Mesothelial cell of epicardium (in vitro differentiated cells): Measurements from ENCODE around the gene CFAP73. TPM values are rescaled to one million over a fixed set of nuclear protein-coding genes. Genes with fewer than 3 reads are reported as not detected.
A peak's percentile ranks its signal among the peaks of the same experiment; 100 is the strongest.

ENCODE experiments used
- DNase-seq, 2 experiments: peaks; one replicate each; pipeline ENCODE4 v3.0.0; 2021; ENCODE audit warnings: low spot score in 2 of 2; ENCODE audit not compliant: unreplicated experiment in 2 of 2
- H3K27ac Mint-ChIP-seq: 2 replicates; pipeline ENCODE4 v1.8.0; 2021; ENCODE audit warnings: mixed read lengths
- H3K27me3 Mint-ChIP-seq: 2 replicates; pipeline ENCODE4 v1.8.0; 2021; ENCODE audit warnings: low read depth, mixed read lengths
- H3K36me3 Mint-ChIP-seq: 2 replicates; pipeline ENCODE4 v1.8.0; 2021; ENCODE audit warnings: mixed read lengths
- H3K4me1 Mint-ChIP-seq: 2 replicates; pipeline ENCODE4 v1.8.0; 2021; ENCODE audit warnings: mixed read lengths
- H3K4me3 Mint-ChIP-seq: 2 replicates; pipeline ENCODE4 v1.8.0; 2021; ENCODE audit warnings: mild to moderate bottlenecking, moderate library complexity, mixed read lengths
- H3K9me3 Mint-ChIP-seq: 2 replicates; pipeline ENCODE4 v1.8.0; 2021; ENCODE audit warnings: mixed read lengths
- CTCF ChIP-seq: fragments of 200-600 bp; sonication (generic); IDR thresholded peaks from one replicate; pipeline ENCODE4 v1.5.0; 2021; ENCODE audit warnings: antibody characterized with exemption; ENCODE audit not compliant: unreplicated experiment
- total RNA-seq: library from RNA; stranded (reverse); gene quantifications from 3 replicates; pipeline ENCODE4 v1.2.1, GENCODE V29; 2021

CFAP73 gene
- total RNA-seq, 1 donor from 2014 or later: not detected

GRCh38 chr12:113171543-113171942 lies 22.0 kb downstream of the CFAP73 start:
- no peaks in the 10 kb centered on the region for H3K27me3 Mint-ChIP-seq
- no peak overlapping the region for H3K27ac Mint-ChIP-seq
- TF ChIP-seq CTCF: no peak
- H3K4me3 Mint-ChIP-seq: no peak overlapping the region
- no peaks in the 10 kb centered on the region for H3K4me1 Mint-ChIP-seq
- no peaks in the 10 kb centered on the region for H3K9me3 Mint-ChIP-seq
- peaks cover 42% of the 10 kb centered on the region for H3K36me3 Mint-ChIP-seq
- DNase-seq: no peak

DNA sequence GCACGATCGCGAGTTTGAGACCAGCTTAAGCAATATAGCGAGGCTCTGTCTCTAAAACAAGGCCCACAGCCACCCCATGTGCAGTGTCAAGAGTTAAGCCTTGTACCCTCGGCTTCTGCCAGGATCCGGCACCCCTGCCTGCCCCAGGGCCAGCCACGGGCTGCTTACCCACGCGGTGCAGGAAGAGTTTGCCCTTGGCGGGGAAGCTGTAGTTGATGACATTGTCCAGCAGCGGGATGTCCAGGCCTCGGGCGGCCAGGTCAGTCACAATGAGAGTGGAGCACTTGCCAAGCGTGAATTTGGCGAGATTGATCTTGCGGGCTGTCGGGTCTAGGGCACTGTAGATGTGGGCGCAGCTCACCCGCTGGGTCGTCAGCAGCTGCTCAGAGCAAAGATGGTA lies 22.7 kb downstream of the CFAP73 start:
- H3K27ac Mint-ChIP-seq: no peak overlapping the region
- TF ChIP-seq CTCF: no peak
- no peak overlapping the region for H3K4me3 Mint-ChIP-seq
- peaks cover 44% of the 10 kb centered on the region for H3K36me3 Mint-ChIP-seq
- H3K4me1 Mint-ChIP-seq: no peaks in the 10 kb centered on the region
- DNase-seq: no peak
- H3K9me3 Mint-ChIP-seq: peaks cover 3% of the 10 kb centered on the region
- H3K27me3 Mint-ChIP-seq: no peaks in the 10 kb centered on the region

DNA sequence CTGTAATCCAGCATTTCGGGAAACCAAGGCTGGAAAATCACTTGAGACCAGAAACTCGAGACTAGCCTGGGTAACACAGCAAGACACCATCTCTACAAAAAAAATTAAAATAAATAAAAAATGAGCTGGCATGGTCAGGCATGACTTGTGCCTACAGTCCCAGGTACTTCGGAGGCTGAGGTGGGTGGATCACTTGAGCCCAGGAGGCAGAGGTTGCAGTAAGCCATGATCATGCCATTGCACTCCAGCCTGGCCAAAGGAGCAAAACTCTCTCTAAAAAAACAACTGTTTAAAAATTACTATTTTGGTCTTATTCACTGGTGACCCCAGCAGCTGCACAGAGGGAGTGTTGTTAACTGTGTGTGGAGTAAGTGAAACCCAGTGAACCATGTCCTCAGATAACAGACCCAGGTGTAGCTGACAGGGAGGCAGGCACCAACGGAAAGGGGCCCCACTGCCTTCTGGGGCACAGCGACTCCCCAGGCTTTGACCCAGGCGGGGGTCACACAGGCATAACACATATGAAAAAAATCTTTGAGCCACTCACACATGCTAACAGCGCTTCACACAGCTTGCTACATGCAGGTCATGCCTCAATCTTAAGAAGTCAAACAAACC lies 23.7 kb downstream of the CFAP73 start:
- DNase-seq: no peak
- H3K36me3 Mint-ChIP-seq: peaks cover 54% of the 10 kb centered on the region
- H3K4me3 Mint-ChIP-seq: no peak overlapping the region
- peaks cover 8% of the 10 kb centered on the region for H3K9me3 Mint-ChIP-seq
- H3K27ac Mint-ChIP-seq: no peak overlapping the region
- no peak for TF ChIP-seq CTCF
- H3K27me3 Mint-ChIP-seq: no peaks in the 10 kb centered on the region
- no peaks in the 10 kb centered on the region for H3K4me1 Mint-ChIP-seq

DNA sequence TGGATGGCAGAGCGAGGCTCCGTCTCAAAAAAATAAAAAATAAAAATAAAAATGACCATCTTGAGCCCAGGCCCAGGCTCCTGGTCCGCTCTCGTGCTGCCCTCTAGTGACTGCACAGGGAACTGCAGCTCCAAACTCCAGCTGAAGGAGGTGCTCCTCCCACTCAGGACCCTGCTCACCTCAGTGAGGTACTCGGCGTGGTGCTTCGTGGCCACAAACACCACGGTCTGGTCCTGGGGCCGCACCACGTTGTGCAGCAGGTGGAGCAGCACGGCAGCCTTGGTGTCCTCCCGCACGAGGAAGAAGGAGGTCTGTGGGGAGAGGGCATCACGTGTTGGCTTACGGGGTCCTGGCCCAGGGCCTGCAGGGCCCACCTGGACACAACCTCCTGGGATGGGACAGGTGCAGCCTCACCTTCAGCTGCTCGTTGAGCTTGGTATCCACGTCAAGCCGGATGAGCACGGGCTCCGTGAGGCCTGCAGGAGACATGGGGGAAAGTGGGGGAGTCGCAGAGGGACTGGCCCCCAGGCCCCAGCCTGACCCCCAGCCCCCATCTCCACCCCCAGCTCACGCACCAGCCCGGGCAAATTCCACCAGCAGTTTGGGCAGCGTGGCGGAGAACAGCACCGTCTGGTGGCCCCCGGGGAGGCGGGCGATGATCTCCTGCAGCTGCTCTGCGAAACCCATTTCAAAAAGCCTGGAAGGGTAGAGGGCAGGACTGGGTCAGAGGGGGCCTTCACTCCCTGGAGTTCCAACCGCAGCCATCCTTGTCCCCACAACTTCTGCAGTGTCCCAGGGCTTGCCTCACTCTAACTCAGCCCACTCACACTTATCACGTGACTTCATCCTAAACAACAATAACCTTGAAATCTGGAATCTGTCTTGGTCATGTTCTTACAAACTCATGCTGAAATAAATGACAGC lies 25.2 kb downstream of the CFAP73 start:
- DNase-seq: peak; percentile 63 to 92
- Mint-ChIP-seq H3K27ac (peak overlapping the region; percentile 87), H3K4me3 (no peak overlapping the region), H3K9me3 (peaks cover 8% of the 10 kb centered on the region), H3K4me1 (no peaks in the 10 kb centered on the region), H3K36me3 (peaks cover 67% of the 10 kb centered on the region), H3K27me3 (no peaks in the 10 kb centered on the region)
- TF ChIP-seq CTCF: peak; percentile 98

GRCh38 chr12:113179023-113179422 lies 29.5 kb downstream of the CFAP73 start:
- peaks cover 56% of the 10 kb centered on the region for H3K36me3 Mint-ChIP-seq
- H3K27me3 Mint-ChIP-seq: no peaks in the 10 kb centered on the region
- H3K4me3 Mint-ChIP-seq: no peak overlapping the region
- no peaks in the 10 kb centered on the region for H3K4me1 Mint-ChIP-seq
- DNase-seq: no peak
- peaks cover 8% of the 10 kb centered on the region for H3K9me3 Mint-ChIP-seq
- no peak for TF ChIP-seq CTCF
- H3K27ac Mint-ChIP-seq: no peak overlapping the region
